Measurements from ENCODE around the gene YIPF2.
A peak's percentile ranks its signal among the peaks of the same experiment; 100 is the strongest.

The YIPF2 gene

GRCh38 chr19:10898633-10899032 lies 29.8 kb downstream of the YIPF2 start:
- no peaks in the 10 kb centered on the region for H3K27me3 ChIP-seq (replicated peaks; ENCODE audit: control insufficient read depth, insufficient read depth, low read length)
- DNase-seq (ENCODE audit: low read depth) = no peak

GRCh38 chr19:10896851-10897526 lies 31.4 kb downstream of the YIPF2 start:
- DNase-seq (ENCODE audit: low read depth) = peak; percentile 18
- Histone ChIP-seq H3K27me3 (replicated peaks; ENCODE audit: control insufficient read depth, insufficient read depth, low read length) (no peaks in the 10 kb centered on the region), H3K4me1 (ENCODE audit: control insufficient read depth, insufficient read depth, low read length) (no peaks in the 10 kb centered on the region), H3K9me3 (ENCODE audit: control insufficient read depth, low read length) (no peaks in the 10 kb centered on the region), H3K9ac (ENCODE audit: low read length) (no peak overlapping the region), H3K36me3 (ENCODE audit: control insufficient read depth, insufficient read depth, low read length, severe bottlenecking) (no peaks in the 10 kb centered on the region), H3K4me3 (ENCODE audit: low read length) (no peak overlapping the region)

More at GRCh38 chr19:10898633-10899032, 29.8 kb downstream of the YIPF2 start:
- H3K9ac ChIP-seq (ENCODE audit: low read length) = no peak overlapping the region
- no peaks in the 10 kb centered on the region for H3K4me1 ChIP-seq (ENCODE audit: control insufficient read depth, insufficient read depth, low read length)
- no peaks in the 10 kb centered on the region for H3K9me3 ChIP-seq (ENCODE audit: control insufficient read depth, low read length)
- no peak overlapping the region for H3K4me3 ChIP-seq (ENCODE audit: low read length)
- no peaks in the 10 kb centered on the region for H3K36me3 ChIP-seq (ENCODE audit: control insufficient read depth, insufficient read depth, low read length, severe bottlenecking)

- no peak for DNase-seq (ENCODE audit: low read depth)
- H3K27me3 ChIP-seq (replicated peaks; ENCODE audit: control insufficient read depth, insufficient read depth, low read length) = no peaks in the 10 kb centered on the region
These were observed 32.5 kb downstream of the YIPF2 start for GRCh38 chr19:10895920-10896319.

GRCh38 chr19:10895363-10895762 lies 33.1 kb downstream of the YIPF2 start:
- Histone ChIP-seq H3K4me1 (ENCODE audit: control insufficient read depth, insufficient read depth, low read length) (peaks cover 6% of the 10 kb centered on the region), H3K4me3 (ENCODE audit: low read length) (no peak overlapping the region), H3K36me3 (ENCODE audit: control insufficient read depth, insufficient read depth, low read length, severe bottlenecking) (no peaks in the 10 kb centered on the region), H3K27me3 (replicated peaks; ENCODE audit: control insufficient read depth, insufficient read depth, low read length) (no peaks in the 10 kb centered on the region), H3K9me3 (ENCODE audit: control insufficient read depth, low read length) (no peaks in the 10 kb centered on the region), H3K9ac (ENCODE audit: low read length) (no peak overlapping the region)
- DNase-seq (ENCODE audit: low read depth) = no peak

More at GRCh38 chr19:10895920-10896319, 32.5 kb downstream of the YIPF2 start:
- H3K4me1 ChIP-seq (ENCODE audit: control insufficient read depth, insufficient read depth, low read length) = peaks cover 6% of the 10 kb centered on the region
- no peak overlapping the region for H3K9ac ChIP-seq (ENCODE audit: low read length)
- no peaks in the 10 kb centered on the region for H3K9me3 ChIP-seq (ENCODE audit: control insufficient read depth, low read length)
- no peaks in the 10 kb centered on the region for H3K36me3 ChIP-seq (ENCODE audit: control insufficient read depth, insufficient read depth, low read length, severe bottlenecking)
- no peak overlapping the region for H3K4me3 ChIP-seq (ENCODE audit: low read length)

GRCh38 chr19:10894911-10895213 lies 33.6 kb downstream of the YIPF2 start:
- H3K27me3 ChIP-seq (replicated peaks; ENCODE audit: control insufficient read depth, insufficient read depth, low read length) = no peaks in the 10 kb centered on the region
- DNase-seq (ENCODE audit: low read depth) = no peak
- H3K9ac ChIP-seq (ENCODE audit: low read length) = no peak overlapping the region
- peaks cover 6% of the 10 kb centered on the region for H3K4me1 ChIP-seq (ENCODE audit: control insufficient read depth, insufficient read depth, low read length)
- H3K4me3 ChIP-seq (ENCODE audit: low read length) = no peak overlapping the region
- H3K9me3 ChIP-seq (ENCODE audit: control insufficient read depth, low read length) = no peaks in the 10 kb centered on the region
- no peaks in the 10 kb centered on the region for H3K36me3 ChIP-seq (ENCODE audit: control insufficient read depth, insufficient read depth, low read length, severe bottlenecking)

- no peaks in the 10 kb centered on the region for H3K9me3 ChIP-seq (ENCODE audit: control insufficient read depth, low read length)
- DNase-seq (ENCODE audit: low read depth) = no peak
- H3K27me3 ChIP-seq (replicated peaks; ENCODE audit: control insufficient read depth, insufficient read depth, low read length) = no peaks in the 10 kb centered on the region
- no peak overlapping the region for H3K4me3 ChIP-seq (ENCODE audit: low read length)
- H3K4me1 ChIP-seq (ENCODE audit: control insufficient read depth, insufficient read depth, low read length) = peaks cover 6% of the 10 kb centered on the region
- H3K9ac ChIP-seq (ENCODE audit: low read length) = no peak overlapping the region
- H3K36me3 ChIP-seq (ENCODE audit: control insufficient read depth, insufficient read depth, low read length, severe bottlenecking) = no peaks in the 10 kb centered on the region
These were observed 36.2 kb downstream of the YIPF2 start for GRCh38 chr19:10892256-10892655.

- Histone ChIP-seq H3K9me3 (ENCODE audit: control insufficient read depth, low read length) (no peaks in the 10 kb centered on the region), H3K36me3 (ENCODE audit: control insufficient read depth, insufficient read depth, low read length, severe bottlenecking) (no peaks in the 10 kb centered on the region), H3K4me1 (ENCODE audit: control insufficient read depth, insufficient read depth, low read length) (peaks cover 6% of the 10 kb centered on the region), H3K27me3 (replicated peaks; ENCODE audit: control insufficient read depth, insufficient read depth, low read length) (no peaks in the 10 kb centered on the region), H3K4me3 (ENCODE audit: low read length) (no peak overlapping the region), H3K9ac (ENCODE audit: low read length) (no peak overlapping the region)
- DNase-seq (ENCODE audit: low read depth) = no peak
These were observed 36.9 kb downstream of the YIPF2 start for GRCh38 chr19:10891405-10892086.

GRCh38 chr19:10889880-10890279 lies 38.6 kb downstream of the YIPF2 start:
- H3K9ac ChIP-seq (ENCODE audit: low read length) = no peak overlapping the region

GRCh38 chr19:10888421-10888866 lies 40.0 kb downstream of the YIPF2 start:
- peaks cover 9% of the 10 kb centered on the region for H3K4me1 ChIP-seq (ENCODE audit: control insufficient read depth, insufficient read depth, low read length)
- DNase-seq (ENCODE audit: low read depth) = no peak
- H3K36me3 ChIP-seq (ENCODE audit: control insufficient read depth, insufficient read depth, low read length, severe bottlenecking) = no peaks in the 10 kb centered on the region
- no peaks in the 10 kb centered on the region for H3K27me3 ChIP-seq (replicated peaks; ENCODE audit: control insufficient read depth, insufficient read depth, low read length)
- no peak overlapping the region for H3K9ac ChIP-seq (ENCODE audit: low read length)
- H3K4me3 ChIP-seq (ENCODE audit: low read length) = no peak overlapping the region
- no peaks in the 10 kb centered on the region for H3K9me3 ChIP-seq (ENCODE audit: control insufficient read depth, low read length)

More at GRCh38 chr19:10889880-10890279, 38.6 kb downstream of the YIPF2 start:
- Histone ChIP-seq H3K9me3 (ENCODE audit: control insufficient read depth, low read length) (no peaks in the 10 kb centered on the region), H3K36me3 (ENCODE audit: control insufficient read depth, insufficient read depth, low read length, severe bottlenecking) (no peaks in the 10 kb centered on the region), H3K27me3 (replicated peaks; ENCODE audit: control insufficient read depth, insufficient read depth, low read length) (no peaks in the 10 kb centered on the region), H3K4me1 (ENCODE audit: control insufficient read depth, insufficient read depth, low read length) (peaks cover 6% of the 10 kb centered on the region), H3K4me3 (ENCODE audit: low read length) (no peak overlapping the region)
- no peak for DNase-seq (ENCODE audit: low read depth)

GRCh38 chr19:10887616-10888367 lies 40.6 kb downstream of the YIPF2 start:
- Histone ChIP-seq H3K9me3 (ENCODE audit: control insufficient read depth, low read length) (no peaks in the 10 kb centered on the region), H3K4me1 (ENCODE audit: control insufficient read depth, insufficient read depth, low read length) (peaks cover 9% of the 10 kb centered on the region), H3K27me3 (replicated peaks; ENCODE audit: control insufficient read depth, insufficient read depth, low read length) (no peaks in the 10 kb centered on the region), H3K36me3 (ENCODE audit: control insufficient read depth, insufficient read depth, low read length, severe bottlenecking) (no peaks in the 10 kb centered on the region), H3K9ac (ENCODE audit: low read length) (no peak overlapping the region), H3K4me3 (ENCODE audit: low read length) (no peak overlapping the region)
- peak; percentile 51 for DNase-seq (ENCODE audit: low read depth)
